ENCODE results near the gene ELMO1.

ELMO1 gene

DNA sequence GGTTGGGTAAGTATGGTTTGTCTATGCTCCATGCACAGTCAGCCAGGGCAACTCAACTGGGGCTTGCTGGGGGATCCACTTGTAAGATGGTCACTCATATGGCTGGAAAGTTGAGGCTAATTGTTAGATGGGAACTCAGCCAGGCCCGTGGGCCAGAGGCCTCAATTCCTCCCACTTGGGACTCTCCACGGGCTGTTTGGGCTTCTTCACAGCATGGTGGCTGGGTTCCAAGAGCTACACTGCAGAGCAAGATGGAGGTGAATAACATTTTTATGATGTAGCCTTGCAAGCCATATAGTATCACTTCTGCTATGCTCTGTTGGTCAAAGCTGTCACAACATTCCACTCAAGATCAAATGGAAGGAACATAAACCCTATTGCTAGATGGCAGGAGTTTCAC lies 39.2 kb downstream of the ELMO1 start:
- Histone ChIP-seq H3K4me3 (ENCODE audit: severe bottlenecking) (no peak overlapping the region), H3K9me3 (ENCODE audit: severe bottlenecking) (no peaks in the 10 kb centered on the region), H3K36me3 (ENCODE audit: low read depth) (no peaks in the 10 kb centered on the region), H3K27me3 (ENCODE audit: insufficient read depth, poor library complexity, severe bottlenecking) (no peaks in the 10 kb centered on the region), H3K4me1 (ENCODE audit: insufficient read depth, poor library complexity, severe bottlenecking) (no peaks in the 10 kb centered on the region), H3K27ac (ENCODE audit: poor library complexity, severe bottlenecking) (no peak overlapping the region)
- no peak for DNase-seq (ENCODE audit: low spot score)
- no peak for TF ChIP-seq CTCF (IDR thresholded peaks at IDR 0.05; ENCODE audit: poor library complexity, severe bottlenecking)
- no peak for ATAC-seq (ENCODE audit: low read depth)

- Histone ChIP-seq H3K27ac (ENCODE audit: poor library complexity, severe bottlenecking) (no peak overlapping the region), H3K36me3 (ENCODE audit: low read depth) (no peaks in the 10 kb centered on the region), H3K27me3 (ENCODE audit: insufficient read depth, poor library complexity, severe bottlenecking) (no peaks in the 10 kb centered on the region), H3K9me3 (ENCODE audit: severe bottlenecking) (no peaks in the 10 kb centered on the region), H3K4me1 (ENCODE audit: insufficient read depth, poor library complexity, severe bottlenecking) (no peaks in the 10 kb centered on the region), H3K4me3 (ENCODE audit: severe bottlenecking) (no peak overlapping the region)
- TF ChIP-seq CTCF (IDR thresholded peaks at IDR 0.05; ENCODE audit: poor library complexity, severe bottlenecking) = no peak
- DNase-seq (ENCODE audit: low spot score) = no peak
- ATAC-seq (ENCODE audit: low read depth) = no peak
Measured at GRCh38 chr7:37408291-37409228, 40.1 kb downstream of the ELMO1 start.

GRCh38 chr7:37405603-37406122 lies 43.0 kb downstream of the ELMO1 start:
- Histone ChIP-seq H3K27ac (ENCODE audit: poor library complexity, severe bottlenecking) (no peak overlapping the region), H3K27me3 (ENCODE audit: insufficient read depth, poor library complexity, severe bottlenecking) (no peaks in the 10 kb centered on the region), H3K4me3 (ENCODE audit: severe bottlenecking) (no peak overlapping the region), H3K9me3 (ENCODE audit: severe bottlenecking) (no peaks in the 10 kb centered on the region), H3K36me3 (ENCODE audit: low read depth) (no peaks in the 10 kb centered on the region), H3K4me1 (ENCODE audit: insufficient read depth, poor library complexity, severe bottlenecking) (no peaks in the 10 kb centered on the region)
- DNase-seq (ENCODE audit: low spot score) = no peak
- TF ChIP-seq CTCF (IDR thresholded peaks at IDR 0.05; ENCODE audit: poor library complexity, severe bottlenecking) = no peak
- ATAC-seq (ENCODE audit: low read depth) = no peak

DNA sequence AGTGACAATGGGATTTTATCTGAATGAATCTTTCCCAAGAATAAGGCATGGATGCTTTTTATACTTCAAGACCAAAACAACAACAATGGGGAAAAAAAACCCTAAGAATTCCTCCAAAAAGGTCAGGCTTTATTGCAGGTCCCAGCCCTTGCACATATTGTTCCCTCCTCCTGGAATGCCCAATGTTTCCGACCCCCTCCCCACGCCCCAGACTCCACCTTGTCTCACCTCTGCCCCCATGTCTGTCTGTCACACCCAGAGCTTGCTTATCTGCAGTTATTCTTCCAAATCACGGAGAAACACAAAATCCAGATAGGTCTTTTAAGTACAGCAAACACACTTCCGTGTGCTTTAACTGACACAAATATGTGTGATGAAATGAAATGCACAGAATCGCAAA lies 43.5 kb downstream of the ELMO1 start:
- no peaks in the 10 kb centered on the region for H3K27me3 ChIP-seq (ENCODE audit: insufficient read depth, poor library complexity, severe bottlenecking)
- no peaks in the 10 kb centered on the region for H3K9me3 ChIP-seq (ENCODE audit: severe bottlenecking)
- ATAC-seq (ENCODE audit: low read depth) (no peak), DNase-seq (ENCODE audit: low spot score) (no peak)
- no peak overlapping the region for H3K27ac ChIP-seq (ENCODE audit: poor library complexity, severe bottlenecking)
- H3K4me1 ChIP-seq (ENCODE audit: insufficient read depth, poor library complexity, severe bottlenecking) = no peaks in the 10 kb centered on the region
- no peak for TF ChIP-seq CTCF (IDR thresholded peaks at IDR 0.05; ENCODE audit: poor library complexity, severe bottlenecking)
- H3K4me3 ChIP-seq (ENCODE audit: severe bottlenecking) = no peak overlapping the region
- H3K36me3 ChIP-seq (ENCODE audit: low read depth) = no peaks in the 10 kb centered on the region

Measured in RWPE2 (cell line).